Cardiac fibroblast (primary cell): ENCODE data around the gene ACAP2.

Experiments used
- DNase-seq, 2 donors: peaks; one replicate each; pipeline versions ENCODE4 v3.0.0 to v3.0.0-alpha.2; 2010; ENCODE audit warnings: low read depth in 2 of 2
- H3K4me3 ChIP-seq, 2 donors: replicated peaks in 1 of 2; 1 replicate in 1 of 2; 2 replicates in 1 of 2; pipeline ENCODE4 v1.5.1; 2011; ENCODE audit warnings: low read depth in 2 of 2, low read length in 2 of 2, mild to moderate bottlenecking in 2 of 2, moderate library complexity in 1 of 2
- TF ChIP-seq, protein P1 (sequence below): IDR thresholded peaks from one replicate; pipeline ENCODE4 v1.5.1; 2011; ENCODE audit warnings: low read depth, mild to moderate bottlenecking, low read length, inconsistent platforms

The ACAP2 gene

GRCh38 chr3:195257454-195258448, 185.1 kb downstream of the ACAP2 start:
- DNase-seq: peak; percentile 20 to 24
- TF ChIP-seq, protein P1, sequence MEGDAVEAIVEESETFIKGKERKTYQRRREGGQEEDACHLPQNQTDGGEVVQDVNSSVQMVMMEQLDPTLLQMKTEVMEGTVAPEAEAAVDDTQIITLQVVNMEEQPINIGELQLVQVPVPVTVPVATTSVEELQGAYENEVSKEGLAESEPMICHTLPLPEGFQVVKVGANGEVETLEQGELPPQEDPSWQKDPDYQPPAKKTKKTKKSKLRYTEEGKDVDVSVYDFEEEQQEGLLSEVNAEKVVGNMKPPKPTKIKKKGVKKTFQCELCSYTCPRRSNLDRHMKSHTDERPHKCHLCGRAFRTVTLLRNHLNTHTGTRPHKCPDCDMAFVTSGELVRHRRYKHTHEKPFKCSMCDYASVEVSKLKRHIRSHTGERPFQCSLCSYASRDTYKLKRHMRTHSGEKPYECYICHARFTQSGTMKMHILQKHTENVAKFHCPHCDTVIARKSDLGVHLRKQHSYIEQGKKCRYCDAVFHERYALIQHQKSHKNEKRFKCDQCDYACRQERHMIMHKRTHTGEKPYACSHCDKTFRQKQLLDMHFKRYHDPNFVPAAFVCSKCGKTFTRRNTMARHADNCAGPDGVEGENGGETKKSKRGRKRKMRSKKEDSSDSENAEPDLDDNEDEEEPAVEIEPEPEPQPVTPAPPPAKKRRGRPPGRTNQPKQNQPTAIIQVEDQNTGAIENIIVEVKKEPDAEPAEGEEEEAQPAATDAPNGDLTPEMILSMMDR: no peak
- no peak overlapping the region for H3K4me3 ChIP-seq

DNA sequence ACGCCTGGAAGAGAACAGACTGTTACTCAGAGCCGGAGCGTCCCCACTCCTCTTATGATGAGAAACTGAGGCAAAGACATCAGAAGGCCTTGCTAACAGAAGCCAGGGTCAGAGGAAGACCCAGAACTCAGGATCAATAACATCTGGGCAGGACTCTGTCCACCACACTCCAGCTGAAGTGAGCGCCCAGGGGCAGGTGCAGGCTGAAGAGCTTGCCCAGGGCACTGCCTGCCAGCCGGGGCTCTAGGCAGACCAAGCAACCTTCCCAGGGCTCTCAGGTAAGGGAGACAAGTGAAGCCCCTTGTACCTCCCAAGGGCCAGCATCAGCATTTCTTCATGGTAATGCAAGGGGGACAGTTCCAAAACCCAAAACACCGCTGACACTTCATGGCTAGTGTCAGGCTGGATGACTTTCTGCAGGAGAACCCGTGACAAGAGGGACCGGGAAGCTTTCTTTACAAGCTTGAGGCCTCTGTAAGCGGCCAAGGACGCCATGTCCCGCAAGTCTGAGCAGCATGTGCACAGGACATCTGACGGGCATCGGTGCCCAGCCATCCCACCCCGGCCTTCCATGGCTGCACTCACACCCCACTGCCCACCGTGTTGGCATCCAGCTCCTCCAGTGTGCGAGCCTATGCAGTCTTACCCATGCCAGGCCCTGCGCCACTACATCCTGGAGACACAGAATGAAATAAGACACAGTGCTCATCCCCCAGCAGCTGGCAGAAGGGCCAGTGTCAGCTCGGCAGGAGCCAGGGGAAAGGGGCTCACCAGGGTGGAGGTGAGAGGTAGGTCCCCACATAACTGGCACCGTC, 186.0 kb downstream of the ACAP2 start:
- no peak overlapping the region for H3K4me3 ChIP-seq
- DNase-seq: no peak
- TF ChIP-seq, protein P1: no peak

DNA sequence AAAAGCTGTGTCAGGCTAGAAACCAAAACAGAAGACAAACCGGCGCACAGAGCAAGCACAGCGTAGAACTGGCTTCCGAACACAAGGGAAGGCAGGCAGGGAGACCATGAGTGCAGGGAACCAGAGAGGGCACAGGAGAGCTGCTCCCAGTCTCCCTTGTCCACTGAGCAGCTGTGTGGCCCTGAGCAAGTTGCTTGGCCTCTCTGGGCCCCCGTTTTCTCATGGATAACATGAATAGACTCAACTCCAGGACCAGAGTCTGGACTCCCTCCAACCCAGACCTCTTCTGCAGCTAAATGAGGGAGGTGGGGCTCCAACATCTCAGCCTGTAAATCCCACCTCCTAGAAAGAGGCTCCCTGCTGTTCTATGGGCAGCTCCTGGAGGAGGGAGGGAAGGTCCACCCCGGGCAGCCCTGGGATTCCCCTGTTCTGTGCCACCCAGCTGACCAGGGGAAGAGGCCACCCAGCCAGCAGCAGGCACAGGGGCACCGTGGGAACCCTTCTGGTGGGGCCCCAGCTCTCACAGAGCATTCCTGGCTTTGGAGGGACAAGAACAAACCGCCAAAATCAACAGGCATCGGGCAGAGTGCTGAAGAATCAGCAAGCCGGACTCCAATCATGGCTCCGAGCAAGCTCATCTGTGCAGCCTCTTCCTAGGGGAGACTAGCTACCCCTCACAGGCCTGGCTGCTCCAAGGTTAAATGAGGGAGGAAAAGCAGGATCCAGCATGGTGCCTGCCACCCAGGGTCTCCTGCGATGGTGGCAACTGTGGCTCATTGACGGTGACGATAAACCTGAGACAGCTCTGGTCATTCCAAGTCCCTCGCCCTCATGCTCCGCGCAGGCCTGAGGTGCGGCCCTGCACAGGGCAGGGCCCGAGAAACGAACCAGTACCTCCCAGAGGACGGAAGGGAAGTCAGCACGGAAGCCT, 187.0 kb downstream of the ACAP2 start:
- H3K4me3 ChIP-seq: no peak overlapping the region
- no peak for DNase-seq
- TF ChIP-seq, protein P1: no peak

DNA sequence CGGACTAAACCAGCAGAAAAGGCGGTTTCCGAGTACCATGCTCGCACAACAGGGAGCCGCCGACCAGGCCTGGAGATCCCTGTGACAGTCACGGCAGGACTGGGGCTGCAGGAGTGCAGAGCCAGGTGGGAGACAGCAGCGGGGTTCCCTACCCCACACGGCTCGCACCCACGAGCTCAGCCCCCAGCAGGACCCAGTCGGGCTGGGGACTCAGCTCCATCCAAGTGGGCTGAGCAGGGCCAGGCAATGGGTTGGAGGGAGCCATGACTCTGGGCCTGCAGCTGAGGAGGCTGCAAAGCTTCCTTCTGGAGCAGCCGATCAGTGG, 187.7 kb downstream of the ACAP2 start:
- no peak overlapping the region for H3K4me3 ChIP-seq
- TF ChIP-seq, protein P1: no peak
- DNase-seq: no peak

DNA sequence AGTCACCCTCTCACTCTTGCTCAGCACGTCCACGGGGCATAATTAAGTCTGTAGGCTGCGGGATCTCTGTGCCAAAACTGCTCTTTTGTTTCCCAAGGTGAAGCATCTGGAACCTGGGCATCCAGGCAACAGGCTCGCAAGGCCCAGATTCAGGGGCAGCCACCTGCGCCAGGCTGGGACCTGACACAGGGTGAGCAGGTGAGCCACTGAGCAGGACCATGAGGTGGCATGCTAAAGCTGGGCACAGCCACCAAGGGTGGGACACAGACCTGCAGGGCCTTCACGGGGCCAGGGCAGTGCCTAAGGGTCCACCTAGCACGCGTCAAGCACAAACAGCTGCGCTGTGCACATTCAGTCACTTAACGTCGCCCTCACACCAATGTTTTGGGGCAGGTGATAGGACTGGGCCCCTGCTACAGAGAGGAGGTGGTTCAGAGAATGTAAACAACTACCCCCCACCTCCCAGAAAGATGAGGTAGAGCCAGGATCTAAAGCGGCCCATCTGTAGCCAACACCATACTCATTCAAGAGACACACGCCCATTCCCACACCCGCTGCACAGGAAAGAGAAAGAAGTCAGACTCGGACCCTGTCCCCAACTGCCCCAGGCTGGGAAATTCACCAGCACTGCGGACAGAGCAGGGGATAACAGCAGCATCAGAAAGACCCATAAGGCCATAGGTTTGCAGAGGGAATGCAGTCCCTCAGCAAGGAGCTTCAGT, 188.2 kb downstream of the ACAP2 start:
- TF ChIP-seq, protein P1: no peak
- no peak overlapping the region for H3K4me3 ChIP-seq
- no peak for DNase-seq
